Measurements from ENCODE around the gene CDH4.

- TF ChIP-seq EP300 (IDR thresholded peaks at IDR 0.05; ENCODE audit: low read depth) (no peak), CTCF (IDR thresholded peaks at IDR 0.05) (no peak), POLR2A (IDR thresholded peaks at IDR 0.05) (no peak)
Measured at GRCh38 chr20:61601361-61601760, 349.3 kb downstream of the CDH4 start.
